WTC11 (cell line): Measurements from ENCODE around the gene CCDC116. TPM values are rescaled to one million over a fixed set of nuclear protein-coding genes. Genes with fewer than 3 reads are reported as not detected.
"Not testable (repeated sequence)": the region's sequence is repeated elsewhere in the genome, so short reads cannot be mapped to it uniquely, and the experiment has no call there.

Source experiments
- ATAC-seq: fragments of 200-7000 bp; cut with Tn5 transposase; 2 replicates; pipeline ENCODE4 v1.10.0; 2021; ENCODE audit warnings: mild to moderate bottlenecking, moderate library complexity
- CTCF ChIA-PET: fragments of 300-600 bp; sonication (Branson Sonifier 250); formaldehyde crosslinking; loops from one replicate; lab custom pipeline; 2021; ENCODE audit warnings: antibody characterized with exemption; lab: Charles Lee
- POLR2A ChIA-PET: fragments of 350-600 bp; sonication (Branson Sonifier 250); formaldehyde crosslinking; loops from one replicate; lab custom pipeline; 2021; ENCODE audit warnings: antibody characterized with exemption; lab: Charles Lee
- DNase-seq: peaks from one replicate; pipeline ENCODE4 v3.0.0; 2021; ENCODE audit warnings: low spot score
- H3K27ac Mint-ChIP-seq: 2 replicates; pipeline ENCODE4 v1.8.0; 2021; ENCODE audit warnings: mixed read lengths
- H3K27me3 Mint-ChIP-seq: 2 replicates; pipeline ENCODE4 v1.8.0; 2021; ENCODE audit warnings: low read depth, mild to moderate bottlenecking, moderate library complexity, mixed read lengths
- H3K36me3 Mint-ChIP-seq: 2 replicates; pipeline ENCODE4 v1.8.0; 2021; ENCODE audit warnings: mixed read lengths
- H3K4me1 Mint-ChIP-seq: 2 replicates; pipeline ENCODE4 v1.8.0; 2022; ENCODE audit warnings: mixed read lengths
- H3K4me3 Mint-ChIP-seq: 2 replicates; pipeline ENCODE4 v1.8.0; 2021; ENCODE audit warnings: mild to moderate bottlenecking, moderate library complexity, mixed read lengths
- H3K9me3 Mint-ChIP-seq: 2 replicates; pipeline ENCODE4 v1.8.0; 2021; ENCODE audit warnings: mixed read lengths
- ETV6 ChIP-seq: sonication (generic); formaldehyde crosslinking; IDR thresholded peaks from 2 replicates; pipeline ENCODE4 v1.8.1; 2022; ENCODE audit warnings: mild to moderate bottlenecking, missing genetic modification reagents
- GABPB1 ChIP-seq: sonication (generic); formaldehyde crosslinking; IDR thresholded peaks from 2 replicates; pipeline ENCODE4 v1.8.1; 2023; ENCODE audit warnings: mild to moderate bottlenecking, missing genetic modification reagents
- HMGA2 ChIP-seq: fragments of 250-450 bp; sonication (Bioruptor Pico); IDR thresholded peaks from 2 replicates; pipeline ENCODE4 v1.4.0; 2021; ENCODE audit warnings: mild to moderate bottlenecking, moderate library complexity
- MXD4 ChIP-seq: fragments of 250-450 bp; sonication (Bioruptor Pico); IDR thresholded peaks from 2 replicates; pipeline ENCODE4 v1.8.0; 2021; ENCODE audit warnings: mild to moderate bottlenecking, moderate library complexity, borderline replicate concordance
- MYBL2 ChIP-seq: sonication (generic); formaldehyde crosslinking; IDR thresholded peaks from 2 replicates; pipeline ENCODE4 v1.8.1; 2023; ENCODE audit warnings: mild to moderate bottlenecking, moderate library complexity, missing genetic modification reagents
- NFYB ChIP-seq: sonication (generic); formaldehyde crosslinking; conservative IDR thresholded peaks from 2 replicates; pipeline ENCODE4 v1.8.0; 2022; ENCODE audit warnings: low read depth, missing genetic modification reagents
- NR1H2 ChIP-seq: sonication (generic); formaldehyde crosslinking; IDR thresholded peaks from 2 replicates; pipeline ENCODE4 v1.9.0; 2021; ENCODE audit warnings: mild to moderate bottlenecking, moderate library complexity, missing genetic modification reagents
- PREB ChIP-seq: sonication (generic); formaldehyde crosslinking; IDR thresholded peaks from 2 replicates; pipeline ENCODE4 v1.8.1; 2022; ENCODE audit warnings: mild to moderate bottlenecking, missing genetic modification reagents, moderate library complexity, borderline replicate concordance
- SOX15 ChIP-seq: fragments of 250-450 bp; sonication (Bioruptor Pico); IDR thresholded peaks from 2 replicates; pipeline ENCODE4 v1.9.0; 2021; ENCODE audit warnings: mild to moderate bottlenecking
- ZNF532 ChIP-seq: fragments of 250-450 bp; sonication (Bioruptor Pico); IDR thresholded peaks from 2 replicates; pipeline ENCODE4 v1.9.0; 2021; ENCODE audit warnings: mild to moderate bottlenecking, borderline replicate concordance
- total RNA-seq: library from RNA; stranded (reverse); gene quantifications from 3 replicates; pipeline ENCODE4 v1.2.3, GENCODE V29; 2021
- TF ChIP-seq, protein P1 (sequence below): sonication (generic); formaldehyde crosslinking; IDR thresholded peaks from 2 replicates; pipeline ENCODE4 v1.8.1; 2023; ENCODE audit warnings: mild to moderate bottlenecking, moderate library complexity, missing genetic modification reagents
- TF ChIP-seq, protein P2 (sequence below): fragments of 250-450 bp; sonication (Bioruptor Pico); IDR thresholded peaks from 2 replicates; pipeline ENCODE4 v1.8.0; 2021; ENCODE audit warnings: mild to moderate bottlenecking
- TF ChIP-seq, protein P3 (sequence below): fragments of 200-600 bp; IDR thresholded peaks from 2 replicates; pipeline ENCODE4 v1.8.0; 2022; ENCODE audit warnings: antibody characterized with exemption
- TF ChIP-seq, protein P4 (sequence below): fragments of 250-450 bp; sonication (Bioruptor Pico); IDR thresholded peaks from 2 replicates; pipeline ENCODE4 v1.9.0; 2021; ENCODE audit warnings: moderate library complexity, mild to moderate bottlenecking, inconsistent platforms, borderline replicate concordance
- TF ChIP-seq, protein P5 (sequence below): sonication (generic); formaldehyde crosslinking; IDR thresholded peaks from 2 replicates; pipeline ENCODE4 v1.8.1; 2023; ENCODE audit warnings: mild to moderate bottlenecking, missing genetic modification reagents, moderate library complexity

The CCDC116 gene
- total RNA-seq, 1 experiment from 2014 or later = 0.57 TPM

DNA sequence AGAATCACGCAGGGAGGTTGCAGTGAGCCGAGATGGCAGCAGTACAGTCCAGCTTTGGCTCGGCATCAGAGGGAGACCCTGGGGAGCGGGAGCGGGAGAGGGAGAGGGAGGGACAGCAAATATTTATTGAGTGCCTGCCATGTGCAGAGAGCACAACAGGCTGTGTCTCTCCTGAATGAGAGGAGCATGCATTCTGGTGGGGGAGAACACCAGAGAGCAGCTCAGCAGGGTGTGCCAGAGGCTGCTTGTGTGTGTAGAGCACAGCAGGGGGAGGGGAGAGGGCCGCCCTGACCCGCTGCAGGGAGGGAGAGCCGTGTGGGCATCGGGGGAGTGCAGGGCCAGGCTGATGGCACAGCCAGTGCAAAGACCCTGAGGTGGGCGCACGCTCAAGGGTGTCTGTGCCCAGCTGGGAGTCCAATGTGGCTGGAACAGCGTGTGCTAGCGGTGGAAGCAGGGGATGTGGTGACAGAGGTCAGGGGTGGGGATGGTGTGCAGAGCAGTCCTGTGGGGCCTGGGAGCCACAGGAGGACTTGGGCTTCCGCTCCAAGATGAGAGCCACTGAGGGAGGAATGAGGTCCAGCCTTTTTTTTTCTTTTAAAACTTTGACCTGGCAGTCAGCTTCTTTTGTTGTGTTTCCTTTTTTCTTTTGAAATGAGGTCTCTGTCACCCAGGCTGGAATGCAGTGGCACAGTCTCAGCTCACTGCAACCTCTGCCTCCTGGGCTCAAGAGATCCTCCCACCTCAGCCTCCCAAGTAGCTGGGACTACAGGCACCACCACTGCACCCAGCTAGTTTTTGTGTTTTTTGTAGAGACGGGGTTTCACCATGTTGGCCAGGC, 45.3 kb downstream of the CCDC116 start:
- Mint-ChIP-seq H3K9me3 (no peaks in the 10 kb centered on the region), H3K4me3 (no peak overlapping the region), H3K4me1 (no peaks in the 10 kb centered on the region), H3K27me3 (no peaks in the 10 kb centered on the region), H3K27ac (no peak overlapping the region), H3K36me3 (peaks cover 62% of the 10 kb centered on the region)
- peak; percentile 42; the same call in 1 of the 2 replicates for TF ChIP-seq GABPB1 (CRISPR knock-in tag)
- no peak for TF ChIP-seq NR1H2 (CRISPR knock-in tag)
- ChIA-PET POLR2A (no interaction called here), CTCF (no interaction called here)
- DNase-seq = no peak
- ATAC-seq = no peak

GRCh38 chr22:21678842-21679241, 46.3 kb downstream of the CCDC116 start:
- H3K27ac Mint-ChIP-seq, POLR2A ChIA-PET, ATAC-seq, DNase-seq, H3K27me3 Mint-ChIP-seq, H3K4me1 Mint-ChIP-seq, H3K4me3 Mint-ChIP-seq, H3K9me3 Mint-ChIP-seq, CTCF ChIA-PET: not testable (repeated sequence)
- H3K36me3 Mint-ChIP-seq = peaks cover 56% of the 10 kb centered on the region

DNA sequence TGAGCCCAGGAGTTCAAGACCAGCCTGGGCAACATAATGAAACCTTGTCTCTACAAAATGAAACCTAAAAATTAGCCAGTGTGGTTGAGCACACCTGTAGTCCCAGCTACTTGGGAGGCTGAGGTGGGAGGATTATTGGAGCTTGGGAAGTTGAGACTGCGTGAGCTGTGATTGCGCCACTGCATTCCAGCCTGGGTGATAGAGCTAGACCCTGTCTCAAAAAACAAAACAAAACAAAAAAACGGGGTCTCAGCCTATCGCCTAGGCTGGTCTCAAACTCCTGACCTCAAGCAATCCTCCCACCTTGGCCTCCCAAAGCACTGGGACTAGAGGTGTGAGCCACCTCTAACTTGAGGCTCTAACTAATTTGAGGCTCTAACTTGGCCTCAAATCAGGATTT, 46.8 kb downstream of the CCDC116 start:
- Mint-ChIP-seq H3K36me3 (peaks cover 53% of the 10 kb centered on the region), H3K27me3 (no peaks in the 10 kb centered on the region), H3K4me3 (no peak overlapping the region), H3K9me3 (no peaks in the 10 kb centered on the region), H3K27ac (no peak overlapping the region), H3K4me1 (no peaks in the 10 kb centered on the region)
- ChIA-PET CTCF (no interaction called here), POLR2A (no interaction called here)
- TF ChIP-seq HMGA2 (no peak), ZNF532 (CRISPR knock-in tag) (no peak), PREB (CRISPR knock-in tag) (no peak), NFYB (CRISPR knock-in tag) (no peak), SOX15 (CRISPR knock-in tag) (no peak), MYBL2 (CRISPR knock-in tag) (no peak), MXD4 (CRISPR knock-in tag) (no peak), ETV6 (no peak)
- TF ChIP-seq, protein P1, sequence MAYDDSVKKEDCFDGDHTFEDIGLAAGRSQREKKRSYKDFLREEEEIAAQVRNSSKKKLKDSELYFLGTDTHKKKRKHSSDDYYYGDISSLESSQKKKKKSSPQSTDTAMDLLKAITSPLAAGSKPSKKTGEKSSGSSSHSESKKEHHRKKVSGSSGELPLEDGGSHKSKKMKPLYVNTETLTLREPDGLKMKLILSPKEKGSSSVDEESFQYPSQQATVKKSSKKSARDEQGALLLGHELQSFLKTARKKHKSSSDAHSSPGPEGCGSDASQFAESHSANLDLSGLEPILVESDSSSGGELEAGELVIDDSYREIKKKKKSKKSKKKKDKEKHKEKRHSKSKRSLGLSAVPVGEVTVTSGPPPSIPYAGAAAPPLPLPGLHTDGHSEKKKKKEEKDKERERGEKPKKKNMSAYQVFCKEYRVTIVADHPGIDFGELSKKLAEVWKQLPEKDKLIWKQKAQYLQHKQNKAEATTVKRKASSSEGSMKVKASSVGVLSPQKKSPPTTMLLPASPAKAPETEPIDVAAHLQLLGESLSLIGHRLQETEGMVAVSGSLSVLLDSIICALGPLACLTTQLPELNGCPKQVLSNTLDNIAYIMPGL = no peak
- TF ChIP-seq, protein P2, sequence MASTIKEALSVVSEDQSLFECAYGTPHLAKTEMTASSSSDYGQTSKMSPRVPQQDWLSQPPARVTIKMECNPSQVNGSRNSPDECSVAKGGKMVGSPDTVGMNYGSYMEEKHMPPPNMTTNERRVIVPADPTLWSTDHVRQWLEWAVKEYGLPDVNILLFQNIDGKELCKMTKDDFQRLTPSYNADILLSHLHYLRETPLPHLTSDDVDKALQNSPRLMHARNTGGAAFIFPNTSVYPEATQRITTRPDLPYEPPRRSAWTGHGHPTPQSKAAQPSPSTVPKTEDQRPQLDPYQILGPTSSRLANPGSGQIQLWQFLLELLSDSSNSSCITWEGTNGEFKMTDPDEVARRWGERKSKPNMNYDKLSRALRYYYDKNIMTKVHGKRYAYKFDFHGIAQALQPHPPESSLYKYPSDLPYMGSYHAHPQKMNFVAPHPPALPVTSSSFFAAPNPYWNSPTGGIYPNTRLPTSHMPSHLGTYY (CRISPR knock-in tag) = no peak
- TF ChIP-seq, protein P3, sequence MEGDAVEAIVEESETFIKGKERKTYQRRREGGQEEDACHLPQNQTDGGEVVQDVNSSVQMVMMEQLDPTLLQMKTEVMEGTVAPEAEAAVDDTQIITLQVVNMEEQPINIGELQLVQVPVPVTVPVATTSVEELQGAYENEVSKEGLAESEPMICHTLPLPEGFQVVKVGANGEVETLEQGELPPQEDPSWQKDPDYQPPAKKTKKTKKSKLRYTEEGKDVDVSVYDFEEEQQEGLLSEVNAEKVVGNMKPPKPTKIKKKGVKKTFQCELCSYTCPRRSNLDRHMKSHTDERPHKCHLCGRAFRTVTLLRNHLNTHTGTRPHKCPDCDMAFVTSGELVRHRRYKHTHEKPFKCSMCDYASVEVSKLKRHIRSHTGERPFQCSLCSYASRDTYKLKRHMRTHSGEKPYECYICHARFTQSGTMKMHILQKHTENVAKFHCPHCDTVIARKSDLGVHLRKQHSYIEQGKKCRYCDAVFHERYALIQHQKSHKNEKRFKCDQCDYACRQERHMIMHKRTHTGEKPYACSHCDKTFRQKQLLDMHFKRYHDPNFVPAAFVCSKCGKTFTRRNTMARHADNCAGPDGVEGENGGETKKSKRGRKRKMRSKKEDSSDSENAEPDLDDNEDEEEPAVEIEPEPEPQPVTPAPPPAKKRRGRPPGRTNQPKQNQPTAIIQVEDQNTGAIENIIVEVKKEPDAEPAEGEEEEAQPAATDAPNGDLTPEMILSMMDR = no peak
- TF ChIP-seq, protein P4, sequence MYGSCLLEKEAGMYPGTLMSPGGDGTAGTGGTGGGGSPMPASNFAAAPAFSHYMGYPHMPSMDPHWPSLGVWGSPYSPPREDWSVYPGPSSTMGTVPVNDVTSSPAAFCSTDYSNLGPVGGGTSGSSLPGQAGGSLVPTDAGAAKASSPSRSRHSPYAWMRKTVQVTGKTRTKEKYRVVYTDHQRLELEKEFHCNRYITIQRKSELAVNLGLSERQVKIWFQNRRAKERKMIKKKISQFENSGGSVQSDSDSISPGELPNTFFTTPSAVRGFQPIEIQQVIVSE (CRISPR knock-in tag) = no peak
- TF ChIP-seq, protein P5, sequence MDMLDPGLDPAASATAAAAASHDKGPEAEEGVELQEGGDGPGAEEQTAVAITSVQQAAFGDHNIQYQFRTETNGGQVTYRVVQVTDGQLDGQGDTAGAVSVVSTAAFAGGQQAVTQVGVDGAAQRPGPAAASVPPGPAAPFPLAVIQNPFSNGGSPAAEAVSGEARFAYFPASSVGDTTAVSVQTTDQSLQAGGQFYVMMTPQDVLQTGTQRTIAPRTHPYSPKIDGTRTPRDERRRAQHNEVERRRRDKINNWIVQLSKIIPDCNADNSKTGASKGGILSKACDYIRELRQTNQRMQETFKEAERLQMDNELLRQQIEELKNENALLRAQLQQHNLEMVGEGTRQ (CRISPR knock-in tag) = no peak
- no peak for DNase-seq
- ATAC-seq = no peak
